Heart right ventricle (tissue), 16 donors: ENCODE results near the gene FBLN2. TPM values are rescaled to one million over a fixed set of nuclear protein-coding genes. Genes with fewer than 3 reads are reported as not detected.

Experiments
- ATAC-seq, 8 donors: fragments of 200-7000 bp; cut with Tn5 transposase; one replicate each; pipeline ENCODE4 v1.9.1; 2020; ENCODE audit warnings: mild to moderate bottlenecking in 8 of 8, moderate library complexity in 8 of 8, moderate number of reproducible peaks in 1 of 8
- DNase-seq, 2 donors: peaks; one replicate each; pipeline ENCODE4 v3.0.0-alpha.2; 2020
- H3K27ac ChIP-seq, 10 donors: fragments of 200-600 bp; sonication (generic) in 2 of 10; one replicate each; pipeline versions ENCODE4 v1.5.0 to v1.8.0; 2020 to 2022; ENCODE audit warnings: mild to moderate bottlenecking in 3 of 10
- H3K27me3 ChIP-seq, 7 donors: fragments of 200-600 bp; one replicate each; pipeline ENCODE4 v1.8.0; 2021 to 2022; ENCODE audit warnings: mild to moderate bottlenecking in 2 of 7
- H3K36me3 ChIP-seq, 9 donors: fragments of 200-600 bp; sonication (generic) in 1 of 9; one replicate each; pipeline versions ENCODE4 v1.5.0 to v1.8.0; 2020 to 2022; ENCODE audit warnings: mild to moderate bottlenecking in 2 of 9
- H3K4me1 ChIP-seq, 9 donors: fragments of 200-600 bp; sonication (generic) in 1 of 9; one replicate each; pipeline versions ENCODE4 v1.5.0 to v1.8.0; 2020 to 2022; ENCODE audit warnings: mild to moderate bottlenecking in 4 of 9
- H3K4me3 ChIP-seq, 10 donors: fragments of 200-600 bp; sonication (generic) in 2 of 10; one replicate each; pipeline versions ENCODE4 v1.5.0 to v1.8.0; 2020 to 2022; ENCODE audit warnings: mild to moderate bottlenecking in 7 of 10, moderate library complexity in 2 of 10
- H3K9me3 ChIP-seq, 11 donors: fragments of 200-600 bp in 10 of 11; sonication (generic) in 2 of 11; one replicate each; pipeline versions ENCODE4 v1.5.0 to v1.8.0; 2013 to 2022; ENCODE audit warnings: mild to moderate bottlenecking in 2 of 11, control low read depth in 1 of 11, moderate library complexity in 1 of 11
- CTCF ChIP-seq, 9 donors: fragments of 200-600 bp; sonication (generic) in 2 of 9; IDR thresholded peaks; one replicate each; pipeline versions ENCODE4 v1.5.0 to v1.8.0; 2021 to 2022; ENCODE audit warnings: antibody characterized with exemption in 9 of 9, mild to moderate bottlenecking in 5 of 9, moderate library complexity in 1 of 9
- WGBS, 2 donors: extraction: QIAGEN DNeasy Blood & Tissue Kit; methylation state at CpG; one replicate each; pipeline ENCODE4 v1.1.7; 2013; ENCODE audit warnings: inconsistent platforms in 1 of 2; 5-methylcytosine and 5-hydroxymethylcytosine counted together
- intact Hi-C, 10 donors: fragments of 100-400 bp; cut with DNase I; formaldehyde crosslinking; loops; one replicate each; pipeline versions ENCODE4 v1.11.1 to v1.14.2; 2022
- polyA plus RNA-seq, 2 donors: library from polyadenylated mRNA; stranded (reverse); fragments of 200-250 nt; gene quantifications; one replicate each; pipeline ENCODE4 v1.2.3, GENCODE V29; 2013
- total RNA-seq, 10 donors: library from RNA; stranded (reverse); fragmentation: NEBNext Ultra II Directional in 3 of 10; extraction: Animal tissue kit (Norgen Biotek cat#: 25700) in 3 of 10; gene quantifications; one replicate each; pipeline versions ENCODE4 v1.2.1 to v1.2.4, GENCODE V29; 2021 to 2023
- donor health status: Arrhythmogenic right ventricular cardiomyopathy.
- donor health status: ischemic (EF 13 %, LVEDD 7.1; RV severe dilation, severe dysfunction).
- donor health status: healthy with polysubstance abuse.
- donor health status: DM: no; HTN: yes; CAD: no.
- donor health status: DM: no; HTN: no; CAD: no.
- donor health status: ischemic (EF 25% LVEDD 6.9; RV normal size, moderate dysfunction).
- donor health status: ischemic (EF 25% LVEDD 5.7; RV mildly dilated, moderate dysfunction).
- donor health status: healthy.
- donor health status: DM: yes; HTN: yes; CAD: no.
- donor health status: Ischemic cardiomyopathy.
- donor health status: ischemic (EF 35%, LVEDD 5.7; RV mildly dilated, moderate dysfunction).
- donor health status: nonischemic (EF 11% LVEDD 7.7; RV severe dilation, severe dysfunction).
- donor health status: DM: yes; HTN: yes; CAD: no.
- donor health status: PGD.
- donor health status: ischemic (EF 29% LVEDD 5.4; RV normal size, mild dysfunction).
- donor health status: nonischemic (EF 23%, LVEDD 6.1; RV moderate dilation, normal function).

Gene FBLN2
- total and polyA plus RNA-seq, 12 donors = 20.7 to 78.9 (median 47.0) TPM

GRCh38 chr3:13569641-13570390 lies 20.9 kb downstream of the FBLN2 start:
- Histone ChIP-seq H3K4me1 (peaks cover 15 to 57% (median 28%) of the 10 kb centered on the region in 9 donors), H3K4me3 (no peak overlapping the region), H3K27me3 (no peaks in the 10 kb centered on the region), H3K27ac (no peak overlapping the region), H3K9me3 (no peaks in the 10 kb centered on the region), H3K36me3 (peaks cover 0 to 22% (median 0%) of the 10 kb centered on the region in 9 donors)
- DNase-seq (no peak), ATAC-seq (no peak)
- WGBS, 2 donors = 86 to 88% methylated on average over 26 of the region's 26 CpGs
- no peak for TF ChIP-seq CTCF (IDR thresholded peaks at IDR 0.05)
- intact Hi-C loops = loop anchor here in 1 of 10 donors (10.0 kb wide), 1 partner anchor 75 kb away; no protein-coding TSS in a partner anchor

- DNase-seq = no peak
- Histone ChIP-seq H3K4me3 (no peak overlapping the region), H3K4me1 (peaks cover 14 to 57% (median 28%) of the 10 kb centered on the region in 9 donors), H3K36me3 (peaks cover 0 to 22% (median 0%) of the 10 kb centered on the region in 9 donors), H3K9me3 (no peaks in the 10 kb centered on the region), H3K27me3 (no peaks in the 10 kb centered on the region), H3K27ac (no peak overlapping the region)
- intact Hi-C loops = no loop called here
- TF ChIP-seq CTCF (IDR thresholded peaks at IDR 0.05) = no peak
- no peak for ATAC-seq
- WGBS, 2 donors = 93 to 95% methylated on average over 44 to 46 of the region's 46 CpGs
These were observed 21.7 kb downstream of the FBLN2 start for GRCh38 chr3:13570391-13571194.

GRCh38 chr3:13571264-13571663 lies 22.3 kb downstream of the FBLN2 start:
- no peak for ATAC-seq
- TF ChIP-seq CTCF (IDR thresholded peaks at IDR 0.05) = no peak
- no peak for DNase-seq
- Histone ChIP-seq H3K27me3 (no peaks in the 10 kb centered on the region), H3K9me3 (no peaks in the 10 kb centered on the region), H3K4me3 (no peak overlapping the region), H3K4me1 (peaks cover 8 to 57% (median 25%) of the 10 kb centered on the region in 9 donors), H3K27ac (peak overlapping the region in 1 of 10 donors; percentile 33), H3K36me3 (peaks cover 0 to 22% (median 0%) of the 10 kb centered on the region in 9 donors)
- 88 to 92% methylated on average over 11 of the region's 11 CpGs for WGBS, 2 donors
- intact Hi-C loops = no loop called here
